Thyroid gland (tissue), 4 donors: ENCODE data around the gene ITPR2. TPM values are rescaled to one million over a fixed set of nuclear protein-coding genes. Genes with fewer than 3 reads are reported as not detected.

ENCODE experiments used
- DNase-seq, 2 donors: peaks; one replicate each; pipeline ENCODE4 v3.0.0-alpha.2; 2019
- H3K27ac ChIP-seq, 3 donors: fragments of 200-600 bp; sonication (generic); 1 replicate in 2 of 3; 2 replicates in 1 of 3; pipeline ENCODE4 v1.5.1; 2016 to 2019; ENCODE audit warnings: mild to moderate bottlenecking in 1 of 3, moderate library complexity in 1 of 3
- H3K27me3 ChIP-seq: fragments of 200-600 bp; sonication (generic); one replicate; pipeline ENCODE4 v1.5.1; 2019
- H3K36me3 ChIP-seq, 2 donors: fragments of 200-600 bp; sonication (generic); one replicate each; pipeline ENCODE4 v1.5.1; 2016 to 2019
- H3K4me1 ChIP-seq, 2 donors: fragments of 200-600 bp; sonication (generic); one replicate each; pipeline ENCODE4 v1.5.1; 2017 to 2019
- H3K4me3 ChIP-seq, 3 donors: fragments of 200-600 bp; sonication (generic); replicated peaks in 1 of 3; 1 replicate in 2 of 3; 2 replicates in 1 of 3; pipeline ENCODE4 v1.5.1; 2016; ENCODE audit warnings: mild to moderate bottlenecking in 1 of 3
- H3K9me3 ChIP-seq: fragments of 200-600 bp; sonication (generic); one replicate; pipeline ENCODE4 v1.5.1; 2017
- POLR2A ChIP-seq, 2 donors: fragments of 450-650 bp; IDR thresholded peaks; one replicate each; pipeline ENCODE4 v1.6.1; 2017; ENCODE audit warnings: antibody characterized with exemption in 2 of 2, mild to moderate bottlenecking in 2 of 2, moderate library complexity in 1 of 2
- WGBS, 2 donors: methylation state at CpG; one replicate each; pipeline ENCODE4 v1.1.5; 2017; 5-methylcytosine and 5-hydroxymethylcytosine counted together
- intact Hi-C: fragments of 100-400 bp; cut with DNase I; formaldehyde crosslinking; loops from one replicate; pipeline ENCODE4 v1.15.1; 2023
- total RNA-seq, 4 donors: library from RNA; depleted of rRNA; stranded (reverse); fragments of >200 nt; gene quantifications; one replicate each; pipeline ENCODE4 v1.2.3, GENCODE V29; 2016
- TF ChIP-seq, protein P1 (sequence below), 6 experiments: fragments of 200-600 bp in 3 of 6; fragments of 450-650 bp in 3 of 6; sonication (generic) in 3 of 6; IDR thresholded peaks; one replicate each; pipeline ENCODE4 v1.5.1; 2016 to 2019; ENCODE audit warnings: antibody characterized with exemption in 6 of 6, mild to moderate bottlenecking in 2 of 6, inconsistent platforms in 1 of 6, moderate library complexity in 1 of 6

ITPR2 gene
- total RNA-seq, 4 donors from 2014 or later: 24.4 to 39.7 (median 33.7) TPM

DNA sequence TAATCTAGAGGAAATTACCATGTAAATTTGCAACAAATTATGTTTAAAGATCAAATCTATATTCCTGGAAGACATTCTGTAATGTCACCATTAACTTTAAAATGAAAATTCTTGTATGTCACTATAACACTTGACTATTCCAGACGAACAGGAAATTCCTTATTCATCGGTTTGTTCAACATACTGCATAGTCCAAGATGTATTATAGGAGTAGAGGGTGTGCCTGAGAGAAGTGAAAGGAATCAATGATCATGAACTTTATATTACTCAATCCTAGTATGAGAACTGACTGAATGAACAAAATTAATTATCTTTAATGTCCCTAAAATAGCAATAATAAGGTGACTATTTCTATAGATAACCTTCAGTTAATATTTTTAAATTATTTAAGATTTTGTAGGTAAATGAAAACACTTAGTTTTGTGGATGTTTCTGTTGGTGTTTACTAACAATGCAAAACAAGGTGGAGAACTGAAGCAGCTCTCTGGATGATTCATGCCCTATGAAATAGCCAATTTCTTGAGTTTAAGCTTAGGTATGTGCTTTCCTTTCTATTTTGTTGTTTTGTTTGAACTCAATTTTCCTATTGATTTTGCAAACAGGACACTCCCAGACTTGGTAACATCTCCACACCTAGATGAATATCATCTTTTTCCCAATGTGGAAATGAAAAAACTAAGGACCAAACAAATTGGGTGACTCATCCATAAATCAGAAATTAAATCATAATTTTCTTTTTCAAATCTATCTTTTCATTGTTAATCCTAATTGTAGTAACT is 18.2 kb upstream of the ITPR2 start:
- Histone ChIP-seq H3K4me1 (peaks cover 0 to 2% of the 10 kb centered on the region in 2 donors), H3K36me3 (no peaks in the 10 kb centered on the region), H3K4me3 (no peak overlapping the region), H3K9me3 (no peaks in the 10 kb centered on the region), H3K27ac (no peak overlapping the region), H3K27me3 (no peaks in the 10 kb centered on the region)
- 51 to 59% methylated on average over 2 of the region's 2 CpGs for WGBS, 2 donors
- DNase-seq: no peak
- TF ChIP-seq POLR2A (IDR thresholded peaks at IDR 0.05): no peak
- TF ChIP-seq, protein P1, sequence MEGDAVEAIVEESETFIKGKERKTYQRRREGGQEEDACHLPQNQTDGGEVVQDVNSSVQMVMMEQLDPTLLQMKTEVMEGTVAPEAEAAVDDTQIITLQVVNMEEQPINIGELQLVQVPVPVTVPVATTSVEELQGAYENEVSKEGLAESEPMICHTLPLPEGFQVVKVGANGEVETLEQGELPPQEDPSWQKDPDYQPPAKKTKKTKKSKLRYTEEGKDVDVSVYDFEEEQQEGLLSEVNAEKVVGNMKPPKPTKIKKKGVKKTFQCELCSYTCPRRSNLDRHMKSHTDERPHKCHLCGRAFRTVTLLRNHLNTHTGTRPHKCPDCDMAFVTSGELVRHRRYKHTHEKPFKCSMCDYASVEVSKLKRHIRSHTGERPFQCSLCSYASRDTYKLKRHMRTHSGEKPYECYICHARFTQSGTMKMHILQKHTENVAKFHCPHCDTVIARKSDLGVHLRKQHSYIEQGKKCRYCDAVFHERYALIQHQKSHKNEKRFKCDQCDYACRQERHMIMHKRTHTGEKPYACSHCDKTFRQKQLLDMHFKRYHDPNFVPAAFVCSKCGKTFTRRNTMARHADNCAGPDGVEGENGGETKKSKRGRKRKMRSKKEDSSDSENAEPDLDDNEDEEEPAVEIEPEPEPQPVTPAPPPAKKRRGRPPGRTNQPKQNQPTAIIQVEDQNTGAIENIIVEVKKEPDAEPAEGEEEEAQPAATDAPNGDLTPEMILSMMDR (IDR thresholded peaks at IDR 0.05): no peak
- intact Hi-C loops: loop anchor here (5.0 kb wide), 1 partner anchor 36 kb away; no protein-coding TSS in a partner anchor

DNA sequence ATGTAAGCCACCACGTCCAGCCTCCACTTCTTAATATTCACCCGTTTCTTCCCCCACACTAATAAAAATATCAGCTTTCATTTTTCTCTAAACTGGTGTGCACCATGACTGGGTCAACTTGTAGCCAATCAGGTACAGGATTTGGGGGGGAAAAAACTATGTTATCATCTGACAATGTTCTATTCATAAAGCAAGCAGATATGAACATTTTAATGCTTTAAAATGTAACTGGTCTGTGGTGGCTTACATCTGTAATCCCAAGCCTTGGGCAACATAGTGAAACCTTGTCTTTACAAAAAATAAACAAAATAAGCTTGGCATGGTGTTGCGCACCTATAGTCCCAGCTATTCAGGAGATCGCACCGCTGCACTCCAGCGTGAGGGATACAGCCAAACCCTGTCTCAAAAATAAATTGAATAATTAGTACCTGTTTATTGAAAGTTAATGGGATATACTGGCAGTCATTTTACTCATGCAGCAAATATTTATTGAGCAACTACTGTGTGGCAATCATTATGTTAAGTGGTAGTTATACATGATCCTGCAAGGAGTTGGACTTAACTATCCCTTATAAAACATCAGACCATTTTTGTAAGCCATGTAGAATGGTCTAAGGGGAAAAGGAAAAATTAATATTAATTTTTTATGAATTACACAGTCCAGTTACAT is 15.3 kb upstream of the ITPR2 start:
- no peak overlapping the region for H3K4me3 ChIP-seq
- no peak for DNase-seq
- TF ChIP-seq, protein P1 (IDR thresholded peaks at IDR 0.05): no peak
- TF ChIP-seq POLR2A (IDR thresholded peaks at IDR 0.05): no peak
- intact Hi-C loops: no loop called here
- no peaks in the 10 kb centered on the region for H3K36me3 ChIP-seq
- H3K9me3 ChIP-seq: no peaks in the 10 kb centered on the region
- H3K27me3 ChIP-seq: no peaks in the 10 kb centered on the region
- peaks cover 0 to 5% of the 10 kb centered on the region in 2 donors for H3K4me1 ChIP-seq
- 95 to 98% methylated on average over 6 of the region's 6 CpGs for WGBS, 2 donors
- H3K27ac ChIP-seq: no peak overlapping the region

DNA sequence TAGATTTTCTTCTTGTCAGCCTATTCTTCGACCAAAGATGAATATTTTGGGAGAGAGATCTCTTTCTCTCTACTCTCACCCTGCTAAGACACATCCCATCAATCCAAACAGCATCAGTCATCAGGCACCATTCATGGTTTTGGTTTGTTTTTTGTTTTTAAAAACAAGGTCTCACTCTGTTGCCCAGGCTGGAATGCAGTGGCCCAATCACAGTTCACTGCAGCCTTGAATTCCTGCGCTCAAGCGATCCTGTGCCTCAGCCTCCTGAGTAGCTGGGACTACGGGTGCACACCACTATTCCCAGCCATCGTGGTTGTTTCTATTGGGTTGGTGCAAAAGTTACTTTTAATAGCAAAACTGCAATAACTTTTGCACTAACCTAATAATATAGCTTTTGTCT is 14.4 kb upstream of the ITPR2 start:
- intact Hi-C loops: no loop called here
- WGBS, 2 donors: 87 to 89% methylated on average over 5 of the region's 5 CpGs
- H3K4me1 ChIP-seq: peaks cover 0 to 5% of the 10 kb centered on the region in 2 donors
- TF ChIP-seq, protein P1 (IDR thresholded peaks at IDR 0.05): no peak
- no peak for TF ChIP-seq POLR2A (IDR thresholded peaks at IDR 0.05)
- no peaks in the 10 kb centered on the region for H3K9me3 ChIP-seq
- no peaks in the 10 kb centered on the region for H3K27me3 ChIP-seq
- H3K36me3 ChIP-seq: no peaks in the 10 kb centered on the region
- peak in 1 of 2 donors; percentile 8 for DNase-seq
- no peak overlapping the region for H3K4me3 ChIP-seq
- no peak overlapping the region for H3K27ac ChIP-seq

DNA sequence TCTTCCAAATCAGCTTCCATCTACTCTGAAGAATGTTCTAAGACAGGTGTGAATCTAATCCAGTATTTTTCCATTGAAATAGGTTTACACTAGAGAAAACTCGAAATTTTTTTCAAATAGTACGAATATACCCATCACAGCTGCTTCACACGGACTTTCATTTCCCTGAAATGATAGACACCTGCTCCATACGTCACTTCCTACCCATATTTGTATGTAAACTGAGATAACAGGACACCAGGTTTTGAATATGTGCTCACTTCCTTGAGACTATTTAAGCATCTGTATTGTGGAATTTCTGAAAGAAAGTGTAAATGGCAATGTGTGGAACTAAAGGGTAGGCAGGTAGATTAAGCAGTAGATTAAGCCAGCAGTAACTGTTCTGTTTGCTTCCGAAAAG is 13.4 kb upstream of the ITPR2 start:
- TF ChIP-seq, protein P1 (IDR thresholded peaks at IDR 0.05): no peak
- TF ChIP-seq POLR2A (IDR thresholded peaks at IDR 0.05): no peak
- H3K27me3 ChIP-seq: no peaks in the 10 kb centered on the region
- H3K9me3 ChIP-seq: no peaks in the 10 kb centered on the region
- 87 to 88% methylated on average over 5 of the region's 5 CpGs for WGBS, 2 donors
- peaks cover 0 to 5% of the 10 kb centered on the region in 2 donors for H3K4me1 ChIP-seq
- H3K36me3 ChIP-seq: no peaks in the 10 kb centered on the region
- no peak for DNase-seq
- intact Hi-C loops: no loop called here
- H3K4me3 ChIP-seq: no peak overlapping the region
- H3K27ac ChIP-seq: no peak overlapping the region

DNA sequence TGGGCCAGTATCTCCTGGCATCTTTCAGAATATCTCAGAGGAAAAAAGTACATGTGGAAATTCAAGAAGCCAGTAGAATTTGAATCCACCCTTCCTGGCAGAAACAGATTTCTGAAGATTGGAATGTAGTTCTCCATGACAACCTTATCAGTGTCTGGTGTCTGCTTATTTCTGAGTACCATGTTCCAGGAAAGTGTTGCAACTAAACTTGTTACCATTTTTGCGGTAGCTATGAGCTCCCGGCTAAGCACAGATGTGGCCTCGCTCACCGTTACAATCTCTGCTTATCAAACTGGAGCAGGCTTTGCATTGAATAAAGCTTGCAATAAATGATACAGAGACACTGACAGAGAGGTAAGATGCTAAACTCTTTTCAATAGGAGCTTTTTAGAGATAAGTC is 13.0 kb upstream of the ITPR2 start:
- intact Hi-C loops: no loop called here
- no peaks in the 10 kb centered on the region for H3K27me3 ChIP-seq
- no peak overlapping the region for H3K4me3 ChIP-seq
- no peak for DNase-seq
- no peaks in the 10 kb centered on the region for H3K36me3 ChIP-seq
- H3K4me1 ChIP-seq: peaks cover 0 to 5% of the 10 kb centered on the region in 2 donors
- TF ChIP-seq, protein P1 (IDR thresholded peaks at IDR 0.05): no peak
- TF ChIP-seq POLR2A (IDR thresholded peaks at IDR 0.05): no peak
- 47 to 66% methylated on average over 4 of the region's 4 CpGs for WGBS, 2 donors
- H3K27ac ChIP-seq: no peak overlapping the region
- H3K9me3 ChIP-seq: no peaks in the 10 kb centered on the region
